Fibroblast of mammary gland (primary cell): ENCODE data around the gene KDELR3.

ENCODE experiments used
- DNase-seq: peaks from one replicate; pipeline ENCODE4 v3.0.0-alpha.2; 2010; ENCODE audit warnings: low read depth
- H3K4me3 ChIP-seq: 2 replicates; pipeline ENCODE4 v1.5.1; 2011; ENCODE audit warnings: low read depth, mild to moderate bottlenecking, low read length, moderate library complexity; ENCODE audit not compliant: control insufficient read depth
- CTCF ChIP-seq: conservative IDR thresholded peaks from 2 replicates; pipeline ENCODE4 v1.5.1; 2011; ENCODE audit warnings: low read depth, low read length, inconsistent platforms; ENCODE audit not compliant: control insufficient read depth, insufficient read depth

KDELR3 gene

GRCh38 chr22:38455530-38456271 is 12.2 kb upstream of the KDELR3 start:
- DNase-seq: no peak
- TF ChIP-seq CTCF: no peak
- no peak overlapping the region for H3K4me3 ChIP-seq

GRCh38 chr22:38456272-38456835 is 11.5 kb upstream of the KDELR3 start:
- H3K4me3 ChIP-seq: no peak overlapping the region
- TF ChIP-seq CTCF: no peak
- DNase-seq: no peak

- TF ChIP-seq CTCF: no peak
- DNase-seq: no peak
- H3K4me3 ChIP-seq: no peak overlapping the region
Measured at GRCh38 chr22:38456841-38457699, 10.8 kb upstream of the KDELR3 start.

GRCh38 chr22:38460426-38460840 is 7.5 kb upstream of the KDELR3 start:
- DNase-seq: no peak
- TF ChIP-seq CTCF: no peak
- no peak overlapping the region for H3K4me3 ChIP-seq

GRCh38 chr22:38461057-38461413 is 6.9 kb upstream of the KDELR3 start:
- TF ChIP-seq CTCF: no peak
- H3K4me3 ChIP-seq: no peak overlapping the region
- no peak for DNase-seq

- no peak overlapping the region for H3K4me3 ChIP-seq
- TF ChIP-seq CTCF: no peak
- DNase-seq: peak; percentile 75
Measured at GRCh38 chr22:38461414-38462081, 6.3 kb upstream of the KDELR3 start.
